Lower leg skin (tissue), 3 donors: ENCODE measurements around the gene ALOX15.
"Not testable (repeated sequence)": the region's sequence is repeated elsewhere in the genome, so short reads cannot be mapped to it uniquely, and the experiment has no call there.

Source experiments
- POLR2A ChIP-seq, 2 donors: fragments of 450-650 bp; IDR thresholded peaks; one replicate each; pipeline ENCODE4 v1.6.1; 2016 to 2017; ENCODE audit warnings: antibody characterized with exemption in 2 of 2, mild to moderate bottlenecking in 1 of 2, moderate library complexity in 1 of 2
- TF ChIP-seq, protein P1 (sequence below), 3 donors: fragments of 450-650 bp; IDR thresholded peaks; one replicate each; pipeline ENCODE4 v1.5.1; 2016; ENCODE audit warnings: antibody characterized with exemption in 3 of 3, mild to moderate bottlenecking in 3 of 3, moderate library complexity in 2 of 3

- TF ChIP-seq, protein P1, sequence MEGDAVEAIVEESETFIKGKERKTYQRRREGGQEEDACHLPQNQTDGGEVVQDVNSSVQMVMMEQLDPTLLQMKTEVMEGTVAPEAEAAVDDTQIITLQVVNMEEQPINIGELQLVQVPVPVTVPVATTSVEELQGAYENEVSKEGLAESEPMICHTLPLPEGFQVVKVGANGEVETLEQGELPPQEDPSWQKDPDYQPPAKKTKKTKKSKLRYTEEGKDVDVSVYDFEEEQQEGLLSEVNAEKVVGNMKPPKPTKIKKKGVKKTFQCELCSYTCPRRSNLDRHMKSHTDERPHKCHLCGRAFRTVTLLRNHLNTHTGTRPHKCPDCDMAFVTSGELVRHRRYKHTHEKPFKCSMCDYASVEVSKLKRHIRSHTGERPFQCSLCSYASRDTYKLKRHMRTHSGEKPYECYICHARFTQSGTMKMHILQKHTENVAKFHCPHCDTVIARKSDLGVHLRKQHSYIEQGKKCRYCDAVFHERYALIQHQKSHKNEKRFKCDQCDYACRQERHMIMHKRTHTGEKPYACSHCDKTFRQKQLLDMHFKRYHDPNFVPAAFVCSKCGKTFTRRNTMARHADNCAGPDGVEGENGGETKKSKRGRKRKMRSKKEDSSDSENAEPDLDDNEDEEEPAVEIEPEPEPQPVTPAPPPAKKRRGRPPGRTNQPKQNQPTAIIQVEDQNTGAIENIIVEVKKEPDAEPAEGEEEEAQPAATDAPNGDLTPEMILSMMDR (IDR thresholded peaks at IDR 0.05) = not testable (repeated sequence)
- TF ChIP-seq POLR2A (IDR thresholded peaks at IDR 0.05) = not testable (repeated sequence)
Measured at GRCh38 chr17:4638766-4639165, 2.7 kb downstream of the ALOX15 start.
